Measurements from ENCODE around the gene UTS2R.
A peak's percentile ranks its signal among the peaks of the same experiment; 100 is the strongest.

The UTS2R gene

GRCh38 chr17:82333279-82334171 lies 38.0 kb upstream of the UTS2R start, which contains the start of gene SECTM1 (continued):
- no peak for TF ChIP-seq ELK4 (IDR thresholded peaks at IDR 0.05; ENCODE audit: borderline replicate concordance, low read depth, low read length)
- TF ChIP-seq ZSCAN4 (tag by site-specific recombination; IDR thresholded peaks at IDR 0.05): no peak
- TF ChIP-seq ZNF768 (tag by site-specific recombination; IDR thresholded peaks at IDR 0.05): no peak
- TF ChIP-seq ZNF133 (tag by site-specific recombination; IDR thresholded peaks at IDR 0.05): no peak
- no peak for TF ChIP-seq ZNF623 (tag by site-specific recombination; IDR thresholded peaks at IDR 0.05)
- TF ChIP-seq ZBTB21 (tag by site-specific recombination; IDR thresholded peaks at IDR 0.05): no peak
- no peak for TF ChIP-seq TCF7L2 (IDR thresholded peaks at IDR 0.05; ENCODE audit: borderline replicate concordance, low read depth, low read length)
- TF ChIP-seq ZNF704 (tag by site-specific recombination; IDR thresholded peaks at IDR 0.05): no peak
- no peak for TF ChIP-seq BCL11A (tag by site-specific recombination; IDR thresholded peaks at IDR 0.05; ENCODE audit: low read depth)
- TF ChIP-seq PRDM2 (tag by site-specific recombination; IDR thresholded peaks at IDR 0.05; ENCODE audit: borderline replicate concordance): no peak
- TF ChIP-seq SP3 (tag by site-specific recombination; IDR thresholded peaks at IDR 0.05): peak; percentile 43; the same call in 1 of the 2 replicates
- TF ChIP-seq ZNF140 (tag by site-specific recombination; IDR thresholded peaks at IDR 0.05): no peak
- TF ChIP-seq ZNF26 (tag by site-specific recombination; IDR thresholded peaks at IDR 0.05): no peak
- TF ChIP-seq ZNF549 (tag by site-specific recombination; IDR thresholded peaks at IDR 0.05): no peak
- TF ChIP-seq ZNF488 (tag by site-specific recombination; IDR thresholded peaks at IDR 0.05): no peak
- no peak for TF ChIP-seq PRDM1 (tag by site-specific recombination; IDR thresholded peaks at IDR 0.05)
- TF ChIP-seq ZIC2 (tag by site-specific recombination; IDR thresholded peaks at IDR 0.05): peak; percentile 24
- no peak for TF ChIP-seq ZNF404 (tag by site-specific recombination; IDR thresholded peaks at IDR 0.05)
- no peak for TF ChIP-seq ZNF555 (tag by site-specific recombination; conservative IDR thresholded peaks at IDR 0.05)
- TF ChIP-seq ZNF76 (tag by site-specific recombination; IDR thresholded peaks at IDR 0.05; ENCODE audit: borderline replicate concordance, low read depth): no peak
- 0 out of 2 replicates have a peak, but pooled peaks have one; percentile 17 for TF ChIP-seq PATZ1 (tag by site-specific recombination; IDR thresholded peaks at IDR 0.05)
- no peak for TF ChIP-seq ZNF571 (tag by site-specific recombination; IDR thresholded peaks at IDR 0.05)
- TF ChIP-seq AEBP2 (tag by site-specific recombination; IDR thresholded peaks at IDR 0.05; ENCODE audit: borderline replicate concordance): no peak
